Gastroesophageal sphincter (tissue), 4 donors: ENCODE measurements around the gene TACR1. TPM values are rescaled to one million over a fixed set of nuclear protein-coding genes. Genes with fewer than 3 reads are reported as not detected.

Experiments used
- ATAC-seq: fragments of 150-250 bp; one replicate; pipeline ENCODE4 v1.9.1; 2016; ENCODE audit warnings: mild to moderate bottlenecking, moderate library complexity
- H3K27ac ChIP-seq, 4 donors: fragments of 200-600 bp; sonication (generic) in 3 of 4; 1 replicate in 3 of 4; 2 replicates in 1 of 4; pipeline ENCODE4 v1.5.1; 2016 to 2019
- H3K27me3 ChIP-seq: fragments of 200-600 bp; sonication (generic); one replicate; pipeline ENCODE4 v1.5.1; 2019
- H3K36me3 ChIP-seq, 2 donors: fragments of 200-600 bp; sonication (generic); one replicate each; pipeline ENCODE4 v1.5.1; 2019; ENCODE audit warnings: control low read depth in 1 of 2
- H3K4me1 ChIP-seq, 3 donors: fragments of 200-600 bp; sonication (generic); 1 replicate in 2 of 3; 2 replicates in 1 of 3; pipeline ENCODE4 v1.5.1; 2016 to 2019; ENCODE audit warnings: control low read depth in 2 of 3
- H3K4me3 ChIP-seq, 2 donors: fragments of 200-600 bp; sonication (generic); one replicate each; pipeline ENCODE4 v1.5.1; 2019; ENCODE audit warnings: mild to moderate bottlenecking in 1 of 2, moderate library complexity in 1 of 2
- H3K9me3 ChIP-seq, 3 donors: fragments of 200-600 bp; sonication (generic); one replicate each; pipeline ENCODE4 v1.5.1; 2017 to 2019; ENCODE audit warnings: control low read depth in 2 of 3
- EP300 ChIP-seq: sonication (generic); formaldehyde crosslinking; IDR thresholded peaks from one replicate; pipeline ENCODE4 v1.6.1; 2017; ENCODE audit warnings: antibody characterized with exemption, mild to moderate bottlenecking
- POLR2A ChIP-seq, 2 donors: fragments of 450-650 bp; IDR thresholded peaks; one replicate each; pipeline ENCODE4 v1.6.1; 2017; ENCODE audit warnings: antibody characterized with exemption in 2 of 2, mild to moderate bottlenecking in 2 of 2, moderate library complexity in 1 of 2
- POLR2AphosphoS5 ChIP-seq: sonication (generic); formaldehyde crosslinking; IDR thresholded peaks from one replicate; pipeline ENCODE4 v1.6.1; 2017; ENCODE audit warnings: antibody characterized with exemption
- WGBS, 2 donors: methylation state at CpG; one replicate each; pipeline ENCODE4 v1.1.5; 2018; ENCODE audit warnings: low coverage in 1 of 2; 5-methylcytosine and 5-hydroxymethylcytosine counted together
- total RNA-seq, 4 donors: library from RNA; depleted of rRNA; stranded (reverse); fragments of >200 nt; gene quantifications; one replicate each; pipeline ENCODE4 v1.1.0, GENCODE V29; 2016
- TF ChIP-seq, protein P1 (sequence below), 4 experiments: fragments of 200-600 bp in 2 of 4; fragments of 450-650 bp in 2 of 4; sonication (generic) in 1 of 4; IDR thresholded peaks; one replicate each; pipeline ENCODE4 v1.5.1; 2017 to 2019; ENCODE audit warnings: antibody characterized with exemption in 4 of 4, mild to moderate bottlenecking in 2 of 4, moderate library complexity in 2 of 4

The TACR1 gene
- total RNA-seq, 4 donors from 2014 or later, result 2.0 to 4.2 (median 2.9) TPM

- Histone ChIP-seq H3K27ac (no peak overlapping the region), H3K4me3 (no peak overlapping the region), H3K9me3 (no peaks in the 10 kb centered on the region), H3K27me3 (no peaks in the 10 kb centered on the region), H3K4me1 (no peaks in the 10 kb centered on the region), H3K36me3 (no peaks in the 10 kb centered on the region)
- WGBS, 2 donors, result 92 to 96% methylated on average over 5 of the region's 5 CpGs
- ATAC-seq, result no peak
- TF ChIP-seq POLR2AphosphoS5 (no peak), EP300 (no peak), POLR2A (IDR thresholded peaks at IDR 0.05) (no peak)
- TF ChIP-seq, protein P1, sequence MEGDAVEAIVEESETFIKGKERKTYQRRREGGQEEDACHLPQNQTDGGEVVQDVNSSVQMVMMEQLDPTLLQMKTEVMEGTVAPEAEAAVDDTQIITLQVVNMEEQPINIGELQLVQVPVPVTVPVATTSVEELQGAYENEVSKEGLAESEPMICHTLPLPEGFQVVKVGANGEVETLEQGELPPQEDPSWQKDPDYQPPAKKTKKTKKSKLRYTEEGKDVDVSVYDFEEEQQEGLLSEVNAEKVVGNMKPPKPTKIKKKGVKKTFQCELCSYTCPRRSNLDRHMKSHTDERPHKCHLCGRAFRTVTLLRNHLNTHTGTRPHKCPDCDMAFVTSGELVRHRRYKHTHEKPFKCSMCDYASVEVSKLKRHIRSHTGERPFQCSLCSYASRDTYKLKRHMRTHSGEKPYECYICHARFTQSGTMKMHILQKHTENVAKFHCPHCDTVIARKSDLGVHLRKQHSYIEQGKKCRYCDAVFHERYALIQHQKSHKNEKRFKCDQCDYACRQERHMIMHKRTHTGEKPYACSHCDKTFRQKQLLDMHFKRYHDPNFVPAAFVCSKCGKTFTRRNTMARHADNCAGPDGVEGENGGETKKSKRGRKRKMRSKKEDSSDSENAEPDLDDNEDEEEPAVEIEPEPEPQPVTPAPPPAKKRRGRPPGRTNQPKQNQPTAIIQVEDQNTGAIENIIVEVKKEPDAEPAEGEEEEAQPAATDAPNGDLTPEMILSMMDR (IDR thresholded peaks at IDR 0.05), result no peak
These were observed 108.4 kb downstream of the TACR1 start for GRCh38 chr2:75090770-75091515.

DNA sequence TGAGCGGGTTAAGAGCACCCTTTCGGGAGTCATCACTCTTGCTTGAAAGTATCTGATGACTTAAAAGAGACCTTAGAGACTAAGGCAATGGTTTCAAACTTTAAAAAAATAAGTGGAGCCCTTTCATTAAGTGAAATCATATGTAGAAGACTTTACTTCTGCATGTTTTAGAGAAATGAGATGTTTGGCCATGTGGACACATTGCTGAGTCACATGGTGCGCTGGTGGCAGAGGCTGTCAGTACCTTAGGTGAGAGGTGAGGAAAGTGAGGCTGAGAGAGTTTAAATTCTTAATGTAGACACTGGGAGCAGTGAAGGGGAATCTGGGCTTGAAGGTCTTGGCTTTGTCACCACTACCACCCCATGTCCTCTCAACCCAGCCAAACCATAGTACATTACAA is 109.8 kb downstream of the TACR1 start:
- H3K4me3 ChIP-seq, result no peak overlapping the region
- TF ChIP-seq EP300 (no peak), POLR2AphosphoS5 (no peak), POLR2A (IDR thresholded peaks at IDR 0.05) (no peak)
- TF ChIP-seq, protein P1 (IDR thresholded peaks at IDR 0.05), result no peak
- ATAC-seq, result no peak
- 92% methylated on average over 3 of the region's 3 CpGs; no CpG with 5 or more reads in 1 of the 2 donors for WGBS, 2 donors
- H3K27ac ChIP-seq, result no peak overlapping the region
- H3K4me1 ChIP-seq, result no peaks in the 10 kb centered on the region
- H3K27me3 ChIP-seq, result no peaks in the 10 kb centered on the region
- no peaks in the 10 kb centered on the region for H3K36me3 ChIP-seq
- H3K9me3 ChIP-seq, result no peaks in the 10 kb centered on the region

DNA sequence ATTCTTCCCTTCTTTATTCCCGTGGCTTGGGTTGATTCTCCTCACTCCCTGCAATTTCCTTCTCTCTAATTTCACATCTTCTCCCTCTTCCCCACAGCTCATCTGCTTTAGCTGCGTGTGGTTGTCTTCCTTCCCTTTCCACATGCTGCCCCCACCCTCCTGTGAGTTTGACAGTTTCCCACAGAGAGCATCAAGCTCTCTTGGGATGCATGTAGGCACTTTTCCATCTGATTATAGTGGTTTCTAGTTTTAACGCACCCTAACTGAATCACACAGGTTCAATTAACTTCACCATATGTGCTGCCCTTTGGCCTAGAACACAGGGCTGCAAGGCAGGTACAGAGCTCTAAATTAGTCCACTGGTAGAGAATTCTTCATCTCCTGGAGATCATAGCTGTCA is 110.5 kb downstream of the TACR1 start:
- Histone ChIP-seq H3K4me3 (no peak overlapping the region), H3K27me3 (no peaks in the 10 kb centered on the region), H3K36me3 (no peaks in the 10 kb centered on the region), H3K9me3 (no peaks in the 10 kb centered on the region), H3K4me1 (no peaks in the 10 kb centered on the region), H3K27ac (no peak overlapping the region)
- no peak for ATAC-seq
- WGBS, 2 donors, result 72 to 82% methylated on average over 2 to 3 of the region's 3 CpGs
- no peak for TF ChIP-seq EP300
- TF ChIP-seq, protein P1 (IDR thresholded peaks at IDR 0.05), result no peak
- TF ChIP-seq POLR2AphosphoS5, result no peak
- TF ChIP-seq POLR2A (IDR thresholded peaks at IDR 0.05), result no peak

DNA sequence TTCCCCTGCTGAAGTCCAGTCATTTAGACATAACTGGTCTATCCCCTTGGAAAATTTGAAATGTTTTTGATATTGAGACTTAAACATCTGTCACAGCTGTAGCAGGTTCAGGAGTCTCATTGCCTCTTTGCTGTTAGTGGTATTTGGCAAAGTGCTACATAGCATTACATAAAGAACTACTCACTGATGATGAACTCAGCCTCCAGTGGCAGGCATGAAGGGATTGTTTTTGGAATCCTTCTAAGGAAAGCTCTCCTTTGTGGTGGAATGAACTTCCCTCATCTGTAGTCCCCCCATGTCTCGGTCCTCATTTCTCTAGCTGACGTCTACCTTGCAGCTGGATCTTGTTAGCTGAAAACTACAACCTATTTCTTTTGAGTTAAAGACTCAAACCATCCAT is 111.6 kb downstream of the TACR1 start:
- ATAC-seq, result no peak
- H3K27me3 ChIP-seq, result no peaks in the 10 kb centered on the region
- TF ChIP-seq POLR2AphosphoS5 (no peak), EP300 (no peak), POLR2A (IDR thresholded peaks at IDR 0.05) (no peak)
- TF ChIP-seq, protein P1 (IDR thresholded peaks at IDR 0.05), result no peak
- no peaks in the 10 kb centered on the region for H3K9me3 ChIP-seq
- no peaks in the 10 kb centered on the region for H3K4me1 ChIP-seq
- H3K27ac ChIP-seq, result no peak overlapping the region
- no peak overlapping the region for H3K4me3 ChIP-seq
- no peaks in the 10 kb centered on the region for H3K36me3 ChIP-seq
- WGBS, 2 donors, result 52 to 65% methylated on average over 2 of the region's 2 CpGs

DNA sequence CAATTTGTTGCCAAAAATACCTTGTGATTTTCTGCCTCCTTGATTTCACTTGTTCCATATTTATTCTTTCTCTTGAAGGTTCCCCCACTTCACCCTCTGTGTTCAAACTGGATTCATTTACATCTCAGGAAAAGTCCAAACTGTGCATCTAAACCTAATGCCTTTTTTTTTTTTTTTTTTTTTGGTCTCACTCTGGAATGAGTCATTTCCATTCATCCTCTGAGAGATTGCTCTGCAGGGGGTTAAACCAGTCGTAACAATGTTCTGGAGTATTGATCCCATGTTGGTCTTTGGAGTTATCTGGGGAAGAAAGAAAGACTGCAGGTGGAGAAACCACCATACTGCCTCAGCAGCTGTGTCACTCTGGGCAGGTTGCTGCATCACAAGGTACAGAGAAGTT is 119.7 kb downstream of the TACR1 start:
- Histone ChIP-seq H3K27ac (no peak overlapping the region), H3K4me1 (no peaks in the 10 kb centered on the region), H3K9me3 (no peaks in the 10 kb centered on the region), H3K4me3 (no peak overlapping the region), H3K36me3 (no peaks in the 10 kb centered on the region), H3K27me3 (no peaks in the 10 kb centered on the region)
- ATAC-seq, result no peak
- WGBS, 2 donors, result 88 to 100% methylated on average over 1 of the region's 1 CpG
- TF ChIP-seq, protein P1 (IDR thresholded peaks at IDR 0.05), result no peak
- TF ChIP-seq POLR2AphosphoS5, result no peak
- TF ChIP-seq POLR2A (IDR thresholded peaks at IDR 0.05), result no peak
- no peak for TF ChIP-seq EP300
